Measurements from ENCODE around the gene TMEM126B. TPM values are rescaled to one million over a fixed set of nuclear protein-coding genes. Genes with fewer than 3 reads are reported as not detected.
A peak's percentile ranks its signal among the peaks of the same experiment; 100 is the strongest.

The TMEM126B gene
- total RNA-seq, 1 donor from 2014 or later: 42.0 TPM

GRCh38 chr11:85673393-85673792 is 45.0 kb downstream of the TMEM126B start:
- no peak overlapping the region for H3K4me3 Mint-ChIP-seq (ENCODE audit: unreplicated experiment)
- H3K9me3 Mint-ChIP-seq (ENCODE audit: unreplicated experiment): no peaks in the 10 kb centered on the region
- H3K27ac Mint-ChIP-seq (ENCODE audit: unreplicated experiment): no peak overlapping the region
- no peaks in the 10 kb centered on the region for H3K36me3 Mint-ChIP-seq (ENCODE audit: low read depth, unreplicated experiment)
- H3K27me3 Mint-ChIP-seq (ENCODE audit: unreplicated experiment): peaks cover 2% of the 10 kb centered on the region
- no peak for DNase-seq (ENCODE audit: low spot score)
- TF ChIP-seq CTCF (IDR thresholded peaks at IDR 0.05; ENCODE audit: unreplicated experiment): no peak
- peaks cover 8% of the 10 kb centered on the region for H3K4me1 Mint-ChIP-seq (ENCODE audit: unreplicated experiment)

- Mint-ChIP-seq H3K9me3 (ENCODE audit: unreplicated experiment) (no peaks in the 10 kb centered on the region), H3K27me3 (ENCODE audit: unreplicated experiment) (peaks cover 3% of the 10 kb centered on the region), H3K36me3 (ENCODE audit: low read depth, unreplicated experiment) (no peaks in the 10 kb centered on the region), H3K4me1 (ENCODE audit: unreplicated experiment) (peaks cover 35% of the 10 kb centered on the region), H3K27ac (ENCODE audit: unreplicated experiment) (peak overlapping the region; percentile 88), H3K4me3 (ENCODE audit: unreplicated experiment) (no peak overlapping the region)
- no peak for TF ChIP-seq CTCF (IDR thresholded peaks at IDR 0.05; ENCODE audit: unreplicated experiment)
- no peak for DNase-seq (ENCODE audit: low spot score)
Observed at GRCh38 chr11:85679576-85679975, 51.2 kb downstream of the TMEM126B start.

GRCh38 chr11:85680897-85681296 is 52.5 kb downstream of the TMEM126B start:
- no peak overlapping the region for H3K4me3 Mint-ChIP-seq (ENCODE audit: unreplicated experiment)
- H3K27ac Mint-ChIP-seq (ENCODE audit: unreplicated experiment): no peak overlapping the region
- no peak for DNase-seq (ENCODE audit: low spot score)

GRCh38 chr11:85682330-85683305 is 54.2 kb downstream of the TMEM126B start:
- H3K36me3 Mint-ChIP-seq (ENCODE audit: low read depth, unreplicated experiment): no peaks in the 10 kb centered on the region
- H3K27ac Mint-ChIP-seq (ENCODE audit: unreplicated experiment): no peak overlapping the region
- DNase-seq (ENCODE audit: low spot score): no peak
- peaks cover 7% of the 10 kb centered on the region for H3K27me3 Mint-ChIP-seq (ENCODE audit: unreplicated experiment)
- peaks cover 43% of the 10 kb centered on the region for H3K4me1 Mint-ChIP-seq (ENCODE audit: unreplicated experiment)
- no peak overlapping the region for H3K4me3 Mint-ChIP-seq (ENCODE audit: unreplicated experiment)
- no peaks in the 10 kb centered on the region for H3K9me3 Mint-ChIP-seq (ENCODE audit: unreplicated experiment)
- TF ChIP-seq CTCF (IDR thresholded peaks at IDR 0.05; ENCODE audit: unreplicated experiment): no peak

More at GRCh38 chr11:85680897-85681296, 52.5 kb downstream of the TMEM126B start:
- peaks cover 46% of the 10 kb centered on the region for H3K4me1 Mint-ChIP-seq (ENCODE audit: unreplicated experiment)
- H3K27me3 Mint-ChIP-seq (ENCODE audit: unreplicated experiment): peaks cover 7% of the 10 kb centered on the region
- no peaks in the 10 kb centered on the region for H3K9me3 Mint-ChIP-seq (ENCODE audit: unreplicated experiment)
- no peaks in the 10 kb centered on the region for H3K36me3 Mint-ChIP-seq (ENCODE audit: low read depth, unreplicated experiment)
- TF ChIP-seq CTCF (IDR thresholded peaks at IDR 0.05; ENCODE audit: unreplicated experiment): no peak
